GM21515 (cell line): ENCODE results near the gene MARVELD2.
"Not testable (repeated sequence)": the region's sequence is repeated elsewhere in the genome, so short reads cannot be mapped to it uniquely, and the experiment has no call there.

Experiments
- ATAC-seq: cut with Tn5 transposase; IDR thresholded peaks from one replicate; pipeline ENCODE4 v1.9.1; 2021; ENCODE audit not compliant: unreplicated experiment

Gene MARVELD2, protein sequence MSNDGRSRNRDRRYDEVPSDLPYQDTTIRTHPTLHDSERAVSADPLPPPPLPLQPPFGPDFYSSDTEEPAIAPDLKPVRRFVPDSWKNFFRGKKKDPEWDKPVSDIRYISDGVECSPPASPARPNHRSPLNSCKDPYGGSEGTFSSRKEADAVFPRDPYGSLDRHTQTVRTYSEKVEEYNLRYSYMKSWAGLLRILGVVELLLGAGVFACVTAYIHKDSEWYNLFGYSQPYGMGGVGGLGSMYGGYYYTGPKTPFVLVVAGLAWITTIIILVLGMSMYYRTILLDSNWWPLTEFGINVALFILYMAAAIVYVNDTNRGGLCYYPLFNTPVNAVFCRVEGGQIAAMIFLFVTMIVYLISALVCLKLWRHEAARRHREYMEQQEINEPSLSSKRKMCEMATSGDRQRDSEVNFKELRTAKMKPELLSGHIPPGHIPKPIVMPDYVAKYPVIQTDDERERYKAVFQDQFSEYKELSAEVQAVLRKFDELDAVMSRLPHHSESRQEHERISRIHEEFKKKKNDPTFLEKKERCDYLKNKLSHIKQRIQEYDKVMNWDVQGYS

DNA sequence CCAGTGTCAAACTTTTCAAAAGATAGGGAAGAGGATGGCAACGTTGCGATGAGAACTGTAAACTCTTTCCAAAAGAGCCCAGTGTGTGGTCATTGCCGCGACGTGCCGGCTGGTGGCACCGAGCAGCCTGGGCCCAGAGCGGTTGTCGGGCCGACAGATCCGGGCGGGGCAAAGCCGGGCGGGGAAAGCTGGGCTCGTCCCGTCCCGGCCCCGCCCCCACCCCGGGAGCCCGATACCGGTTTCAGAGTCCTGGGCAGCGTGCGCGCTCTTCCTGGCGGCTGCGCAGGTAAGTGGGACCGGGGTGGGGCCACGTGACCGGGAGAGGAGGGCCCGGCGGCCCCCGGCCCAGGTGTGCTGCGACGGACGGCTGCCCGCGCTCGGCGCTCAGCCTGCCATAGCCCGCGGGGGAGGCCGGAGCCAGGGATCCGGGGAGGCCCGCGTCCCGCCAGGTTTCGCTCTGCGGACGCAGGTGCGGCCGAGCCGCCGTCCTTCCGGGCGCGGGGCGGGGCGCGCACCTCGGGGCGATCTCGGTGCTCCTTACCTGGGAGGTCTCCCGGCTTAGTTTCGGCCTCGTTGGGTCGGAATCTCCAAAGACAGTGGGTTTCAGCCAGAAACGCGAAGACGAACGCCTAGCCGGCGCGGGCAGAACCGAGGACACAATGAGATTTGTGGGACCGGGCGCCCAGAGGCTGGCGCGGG, at the start of gene MARVELD2:
MARVELD2 (plus strand) TSS at position 232 of the 699 bp plus-strand sequence. CDS start 4,270 bp downstream, outside the sequence.
- peak; percentile 67 for ATAC-seq

DNA sequence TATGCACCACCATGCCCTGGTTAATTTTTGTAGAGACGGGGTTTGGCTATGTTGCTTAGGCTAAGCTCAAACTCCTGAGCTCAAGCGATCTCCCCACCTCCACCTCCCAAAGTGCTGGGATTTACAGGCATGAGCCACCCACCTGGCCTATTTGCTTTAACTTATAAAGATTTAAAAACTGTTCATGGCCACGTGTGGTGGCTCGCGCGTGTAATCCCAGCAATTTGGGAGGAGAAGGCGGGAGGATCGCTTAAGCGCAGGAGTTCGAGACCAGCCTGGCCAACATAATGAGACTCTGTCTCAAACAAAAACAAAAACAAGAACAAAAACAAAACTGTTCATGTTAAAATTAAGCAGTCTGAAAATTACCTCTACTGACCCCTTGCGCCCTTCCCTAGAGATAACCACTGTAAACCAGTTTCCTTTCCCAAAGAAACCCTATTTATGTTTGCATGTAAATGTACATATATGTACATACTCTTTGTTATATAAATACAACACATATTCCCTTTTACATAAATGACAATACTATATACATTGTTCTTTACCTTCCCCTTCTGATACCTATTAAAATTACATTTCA, 47.1 kb upstream of the MARVELD2 start:
- ATAC-seq = no peak

GRCh38 chr5:69368458-69369339, 46.2 kb upstream of the MARVELD2 start:
- ATAC-seq = no peak

DNA sequence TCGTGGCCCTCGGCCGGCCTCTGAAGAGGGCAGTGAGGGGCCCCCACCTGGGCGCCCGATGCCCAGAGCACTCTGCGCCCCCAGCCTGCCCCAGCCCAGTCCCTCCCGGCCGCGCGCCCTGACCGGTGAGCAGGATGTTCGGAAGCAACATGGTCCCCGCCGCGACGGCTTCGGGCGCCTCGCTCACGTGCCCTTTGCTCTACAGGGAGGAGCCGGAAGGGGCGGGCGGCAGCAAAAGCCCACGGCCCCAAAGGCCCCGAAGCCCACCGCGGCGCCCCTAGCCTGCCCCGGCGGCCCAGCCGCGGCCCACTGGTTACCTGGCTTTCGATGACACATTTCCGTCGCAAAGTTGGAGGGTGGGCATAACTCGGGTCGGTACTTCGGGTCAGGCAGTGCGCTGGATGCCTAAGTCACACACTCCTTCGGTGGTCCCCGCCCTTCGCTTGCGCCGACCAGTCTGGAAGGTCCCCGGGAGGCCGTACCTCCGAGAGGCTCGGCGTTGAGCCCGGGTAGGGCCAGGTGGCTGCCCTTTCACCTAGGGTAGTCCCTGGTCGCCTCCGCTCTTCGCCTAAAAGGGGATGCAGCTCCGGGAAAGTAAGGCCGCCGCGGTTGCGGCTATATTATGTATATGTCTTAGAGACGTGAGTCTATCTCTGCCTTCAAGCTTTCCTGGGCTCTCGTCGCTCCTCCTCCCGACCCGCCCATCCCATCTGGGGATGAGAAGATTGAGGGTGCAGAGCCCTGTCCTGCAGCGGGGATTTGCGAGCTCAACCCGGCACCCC, 45.4 kb upstream of the MARVELD2 start, which contains the start of the genes AK6, RAD17 and TAF9:
AK6 (minus strand) TSS at position 181 of the 782 bp plus-strand sequence; CDS start at position 151, 30 bp downstream.
RAD17 (plus strand) TSS at position 479 of the 782 bp plus-strand sequence. CDS start 2,391 bp downstream, outside the sequence.
TAF9 (minus strand) TSS at position 181 of the 782 bp plus-strand sequence. CDS start 3,783 bp downstream, outside the sequence.
- ATAC-seq = peak; percentile 88

GRCh38 chr5:69370335-69370734, 44.6 kb upstream of the MARVELD2 start:
- ATAC-seq = not testable (repeated sequence)

DNA sequence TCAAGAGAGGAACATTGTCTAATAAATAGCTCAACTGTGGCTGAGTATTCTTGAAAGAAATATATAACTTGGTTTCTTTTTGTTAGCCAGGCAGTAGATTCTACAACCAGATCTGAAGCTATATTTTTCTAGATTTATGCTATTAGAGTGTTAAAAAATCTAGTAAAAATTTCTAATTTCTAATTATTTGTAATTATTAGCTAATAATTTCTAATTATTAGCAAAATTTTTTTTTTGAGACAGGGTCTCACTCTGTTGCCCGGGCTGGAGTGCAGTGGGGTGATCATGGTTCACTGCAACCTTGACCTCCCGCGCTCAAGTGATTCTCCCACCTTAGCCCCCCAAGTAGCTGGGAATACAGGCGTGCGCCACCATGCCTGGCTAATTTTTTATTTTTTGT, 42.5 kb upstream of the MARVELD2 start:
- ATAC-seq = no peak

DNA sequence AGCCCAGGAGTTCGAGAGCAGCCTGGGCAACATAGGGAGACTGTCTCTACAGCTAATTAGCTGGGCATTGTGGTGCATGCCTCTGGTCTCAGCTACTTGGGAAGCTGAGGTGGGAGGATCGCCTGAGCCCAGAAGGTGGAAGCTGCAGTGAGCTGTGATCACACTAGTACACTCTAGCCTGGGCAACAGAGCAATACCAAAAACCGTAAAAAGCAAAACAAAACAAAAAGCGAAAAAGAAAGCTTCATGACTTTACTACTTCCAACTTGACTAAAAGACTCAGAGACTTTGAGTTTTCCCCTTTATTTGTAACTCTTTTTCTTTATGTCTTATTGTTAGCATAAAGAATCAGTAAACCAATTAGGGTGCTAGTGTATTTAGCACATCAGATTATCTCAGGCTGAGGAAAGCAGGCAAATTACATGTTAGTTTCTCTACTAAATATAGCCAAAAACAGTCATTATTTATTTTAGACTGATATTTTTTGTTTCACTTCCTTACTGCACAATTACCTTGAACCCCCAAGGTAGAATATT, 39.9 kb upstream of the MARVELD2 start:
- ATAC-seq = peak; percentile 70

DNA sequence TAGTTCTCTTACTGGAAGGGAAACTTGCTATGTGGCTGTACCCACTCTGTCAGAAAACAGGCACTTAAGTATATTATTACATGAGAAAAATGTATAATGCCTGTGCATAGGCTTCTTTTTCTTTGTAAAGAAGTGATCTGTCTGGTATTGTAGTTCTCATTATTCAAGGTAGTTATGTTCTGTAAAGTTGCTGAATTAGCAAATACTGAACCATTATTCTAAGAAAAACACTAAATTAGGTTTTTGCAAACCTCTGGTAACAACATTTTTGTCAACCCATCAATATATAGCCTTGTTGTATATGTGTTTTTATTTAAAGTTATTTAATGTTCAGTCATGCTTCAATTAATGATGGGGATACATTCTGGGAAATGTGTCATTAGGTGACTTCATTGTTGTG, 36.5 kb upstream of the MARVELD2 start:
- ATAC-seq = no peak

- no peak for ATAC-seq
These were observed 10.1 kb upstream of the MARVELD2 start for GRCh38 chr5:69404659-69405330.

DNA sequence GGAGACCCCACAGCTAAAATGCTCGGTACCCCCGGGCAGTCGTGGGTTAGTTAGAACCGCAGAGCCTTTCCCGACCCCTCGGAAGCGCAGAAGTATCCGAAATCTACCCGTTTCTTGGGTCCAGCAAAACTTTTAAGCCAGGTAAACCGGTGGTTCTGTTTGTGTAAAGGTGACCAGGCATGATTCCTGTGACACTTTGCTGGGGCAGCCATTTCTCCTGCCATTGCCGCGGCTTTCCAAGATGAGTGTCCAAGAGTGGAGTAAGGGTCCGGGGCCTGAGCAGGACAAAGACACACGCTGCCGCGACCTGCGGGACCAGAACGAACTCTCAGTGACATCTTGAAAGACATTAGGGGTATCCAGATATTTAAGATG, 655 bp downstream of the MARVELD2 start:
- ATAC-seq = no peak

GRCh38 chr5:69416180-69416579, 1.3 kb downstream of the MARVELD2 start:
- no peak for ATAC-seq

- no peak for ATAC-seq
These were observed 1.8 kb downstream of the MARVELD2 start for GRCh38 chr5:69416699-69417098.

- ATAC-seq = no peak
These were observed 3.6 kb downstream of the MARVELD2 start for GRCh38 chr5:69418554-69418953.

DNA sequence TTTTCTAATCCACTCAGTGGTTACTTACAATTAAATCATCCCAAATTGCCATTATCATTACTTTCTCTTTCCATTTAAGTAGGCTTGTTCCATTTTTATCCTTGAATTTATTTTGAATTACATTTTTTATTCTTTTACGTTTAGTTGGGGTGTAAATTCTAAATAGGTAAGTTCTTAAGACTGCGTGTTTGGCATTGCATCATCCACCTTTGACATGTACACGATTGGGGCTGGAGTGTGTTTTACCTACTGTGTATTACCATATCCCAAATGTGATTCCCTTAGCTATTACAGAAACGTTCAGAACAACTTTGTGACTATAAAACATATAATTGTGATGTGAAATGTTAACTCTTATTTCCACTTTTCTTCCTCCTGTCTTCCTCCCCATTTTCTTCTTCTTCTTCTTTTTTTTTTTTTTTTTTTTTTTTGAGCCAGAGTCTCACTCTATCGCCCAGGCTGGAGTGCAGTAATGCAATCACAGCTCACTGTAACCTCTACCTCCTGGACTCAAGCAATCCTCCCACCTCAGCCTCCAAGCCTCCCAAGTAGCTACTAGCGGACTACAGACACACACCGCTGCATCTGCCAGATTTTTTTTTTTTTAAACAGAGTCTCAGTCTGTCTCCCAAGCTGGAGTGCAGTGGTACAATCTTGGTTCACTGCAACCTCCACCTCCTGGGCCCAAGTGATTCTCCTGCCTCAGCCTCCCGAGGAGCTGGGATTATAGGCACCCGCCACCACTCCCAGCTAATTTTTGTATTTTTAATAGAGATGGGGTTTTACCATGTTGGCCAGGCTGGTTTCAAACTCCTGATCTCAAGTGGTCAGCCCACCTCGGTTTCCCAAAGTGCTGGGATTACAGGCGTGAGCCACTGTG, 16.7 kb downstream of the MARVELD2 start:
- ATAC-seq = no peak

DNA sequence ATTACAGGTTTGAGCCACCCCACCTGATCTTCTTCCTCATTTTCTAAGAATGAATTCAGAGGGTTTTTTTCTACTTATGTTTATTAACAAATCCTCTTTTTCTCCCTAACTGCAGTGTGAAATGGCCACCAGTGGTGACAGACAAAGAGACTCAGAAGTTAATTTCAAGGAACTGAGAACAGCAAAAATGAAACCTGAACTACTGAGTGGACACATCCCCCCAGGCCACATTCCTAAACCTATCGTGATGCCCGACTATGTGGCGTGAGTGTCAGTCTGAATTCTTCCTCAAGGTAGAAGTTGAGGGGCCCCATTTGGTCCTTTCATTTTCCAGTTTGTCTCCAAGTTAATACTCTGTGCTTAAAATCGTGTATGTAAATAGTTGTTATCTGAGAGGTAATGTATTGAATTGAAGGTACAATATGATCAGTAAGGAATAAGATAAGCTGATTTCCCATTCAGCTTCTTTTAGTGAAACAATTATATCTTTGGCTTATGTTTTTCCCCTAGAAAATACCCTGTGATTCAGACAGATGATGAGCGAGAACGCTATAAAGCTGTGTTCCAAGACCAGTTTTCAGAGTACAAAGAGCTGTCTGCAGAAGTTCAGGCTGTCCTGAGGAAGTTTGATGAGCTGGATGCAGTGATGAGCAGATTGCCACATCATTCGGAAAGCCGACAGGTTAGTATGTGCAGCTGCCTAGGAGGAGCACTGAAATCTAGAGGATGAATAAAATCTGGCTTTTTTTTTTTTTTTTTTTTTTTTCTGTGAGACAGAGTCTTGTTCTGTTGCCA, 17.7 kb downstream of the MARVELD2 start:
- ATAC-seq = peak; percentile 73

DNA sequence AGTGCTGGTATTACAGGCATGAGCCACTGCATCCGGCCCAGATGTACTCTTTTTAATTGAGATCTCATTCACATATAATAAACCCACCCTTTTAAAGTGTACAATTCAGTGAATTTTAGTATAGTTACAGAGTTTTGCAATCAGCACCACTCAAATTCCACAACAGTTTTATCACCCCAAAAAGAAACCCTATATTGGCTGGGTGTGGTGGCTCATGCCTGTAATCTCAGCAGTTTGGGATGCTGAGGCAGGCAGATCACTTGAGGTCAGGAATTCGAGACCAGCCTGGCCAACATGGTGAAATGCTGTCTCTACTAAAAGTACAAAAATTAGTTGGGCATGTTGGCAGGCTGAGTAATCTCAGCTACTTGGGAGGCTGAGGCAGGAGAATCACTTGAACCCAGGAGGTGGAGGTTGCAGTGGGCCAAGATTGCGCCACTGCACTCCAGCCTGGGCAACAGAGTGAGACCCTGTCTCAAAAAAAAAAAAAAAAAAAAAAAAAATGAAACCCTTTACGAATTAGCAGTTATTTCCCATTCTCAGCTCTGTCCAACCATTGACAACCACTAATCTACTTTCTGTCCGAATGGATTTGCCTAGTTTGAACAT, 20.5 kb downstream of the MARVELD2 start:
- not testable (repeated sequence) for ATAC-seq
